AG04449 (cell line): ENCODE measurements around the gene UBAC1.

Experiments
- CTCF ChIA-PET: fragments of 350-600 bp; formaldehyde crosslinking; extraction: SDS; loops from one replicate; lab custom pipeline; 2021; ENCODE audit warnings: antibody characterized with exemption; lab: Yijun Ruan, JAX
- POLR2A ChIA-PET: fragments of 400-600, 350-600 bp; formaldehyde crosslinking; extraction: SDS; loops from one replicate; lab custom pipeline; 2020; ENCODE audit warnings: antibody characterized with exemption, inconsistent platforms; lab: Yijun Ruan, JAX
- DNase-seq: peaks from one replicate; pipeline ENCODE4 v3.0.0-alpha.2; 2010; ENCODE audit warnings: low read depth, low spot score
- H3K4me3 ChIP-seq: 2 replicates; pipeline ENCODE4 v1.5.1; 2011; ENCODE audit warnings: low read depth, mild to moderate bottlenecking, control low read depth, low read length
- TF ChIP-seq, protein P1 (sequence below): IDR thresholded peaks from one replicate; pipeline ENCODE4 v1.5.1; 2011; ENCODE audit warnings: mild to moderate bottlenecking, moderate library complexity, low read length, control low read depth, inconsistent platforms; ENCODE audit not compliant: insufficient read depth; ENCODE audit errors: missing control alignments

Gene UBAC1

DNA sequence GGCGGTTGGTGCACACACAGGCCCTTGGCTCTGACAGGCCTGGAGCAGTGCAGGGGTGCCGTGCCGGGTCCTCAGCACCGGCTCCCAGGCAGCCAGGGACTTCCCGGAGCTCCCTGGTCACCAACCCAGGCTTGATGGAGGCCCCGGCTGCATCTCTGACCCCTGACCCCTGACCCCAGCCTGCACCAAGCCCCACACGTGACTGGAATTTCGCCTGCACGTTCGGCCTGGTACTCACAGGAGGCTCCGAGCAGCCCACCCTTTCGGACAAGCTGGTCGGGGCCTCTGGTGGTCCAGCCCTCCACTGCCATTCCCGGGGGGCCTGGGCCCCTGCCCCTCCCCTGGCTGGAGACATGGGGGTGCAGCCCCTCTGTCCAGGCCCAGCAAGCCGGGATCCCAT is 25.4 kb upstream of the UBAC1 start:
- TF ChIP-seq, protein P1, sequence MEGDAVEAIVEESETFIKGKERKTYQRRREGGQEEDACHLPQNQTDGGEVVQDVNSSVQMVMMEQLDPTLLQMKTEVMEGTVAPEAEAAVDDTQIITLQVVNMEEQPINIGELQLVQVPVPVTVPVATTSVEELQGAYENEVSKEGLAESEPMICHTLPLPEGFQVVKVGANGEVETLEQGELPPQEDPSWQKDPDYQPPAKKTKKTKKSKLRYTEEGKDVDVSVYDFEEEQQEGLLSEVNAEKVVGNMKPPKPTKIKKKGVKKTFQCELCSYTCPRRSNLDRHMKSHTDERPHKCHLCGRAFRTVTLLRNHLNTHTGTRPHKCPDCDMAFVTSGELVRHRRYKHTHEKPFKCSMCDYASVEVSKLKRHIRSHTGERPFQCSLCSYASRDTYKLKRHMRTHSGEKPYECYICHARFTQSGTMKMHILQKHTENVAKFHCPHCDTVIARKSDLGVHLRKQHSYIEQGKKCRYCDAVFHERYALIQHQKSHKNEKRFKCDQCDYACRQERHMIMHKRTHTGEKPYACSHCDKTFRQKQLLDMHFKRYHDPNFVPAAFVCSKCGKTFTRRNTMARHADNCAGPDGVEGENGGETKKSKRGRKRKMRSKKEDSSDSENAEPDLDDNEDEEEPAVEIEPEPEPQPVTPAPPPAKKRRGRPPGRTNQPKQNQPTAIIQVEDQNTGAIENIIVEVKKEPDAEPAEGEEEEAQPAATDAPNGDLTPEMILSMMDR: no peak
- POLR2A ChIA-PET: no interaction called here
- CTCF ChIA-PET: interaction anchor here (1.4 to 2.7 kb wide), 3 partner anchors 19 to 137 kb away, joined by 3 to 15 read pairs (median 6); no protein-coding TSS in a partner anchor
- H3K4me3 ChIP-seq: no peak overlapping the region
- DNase-seq: no peak

DNA sequence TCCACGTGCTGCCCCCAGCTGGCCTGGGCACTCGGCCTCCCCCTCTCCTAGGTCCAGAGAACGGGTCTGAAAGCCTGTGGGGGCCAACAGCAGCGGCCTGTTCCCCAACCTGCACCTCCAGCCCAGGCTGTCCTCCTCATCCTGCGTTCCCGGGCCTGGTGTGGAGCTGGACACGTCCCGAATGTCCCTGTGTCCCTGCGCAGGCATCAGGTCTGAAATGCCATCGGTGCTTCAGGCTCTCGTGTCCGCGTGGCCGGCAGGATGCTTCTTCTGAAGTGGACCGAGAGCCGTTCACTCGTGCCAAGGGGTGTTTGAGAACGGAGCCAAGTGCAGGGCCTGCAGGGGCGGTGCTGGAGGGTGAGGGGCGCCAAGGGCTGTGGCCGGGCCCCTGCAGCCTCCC is 24.7 kb upstream of the UBAC1 start:
- TF ChIP-seq, protein P1: no peak
- DNase-seq: no peak
- H3K4me3 ChIP-seq: no peak overlapping the region
- ChIA-PET POLR2A (no interaction called here), CTCF (interaction anchor here (2.2 to 3.9 kb wide), 2 partner anchors 17 to 136 kb away, joined by 6 to 36 read pairs; no protein-coding TSS in a partner anchor)

DNA sequence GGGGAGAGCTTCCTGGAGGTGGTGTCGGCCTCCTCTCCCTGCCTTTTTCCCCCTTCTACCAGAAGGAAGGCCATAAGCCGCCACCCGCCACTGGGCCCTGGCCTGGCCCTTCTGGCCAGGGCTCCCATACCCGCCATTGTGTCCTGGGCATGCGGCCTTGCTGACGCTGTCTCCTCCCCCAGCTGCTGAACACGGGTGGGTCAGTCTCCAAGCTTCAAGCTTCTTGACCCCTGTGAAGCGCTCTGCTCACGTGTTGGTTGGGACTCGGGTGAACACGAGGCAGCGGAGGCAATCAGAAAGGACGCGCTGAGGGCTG is 24.2 kb upstream of the UBAC1 start:
- H3K4me3 ChIP-seq: no peak overlapping the region
- no peak for DNase-seq
- TF ChIP-seq, protein P1: no peak
- ChIA-PET POLR2A (no interaction called here), CTCF (interaction anchor here (3.9 kb wide), 1 partner anchor 17 kb away, joined by 36 read pairs; no protein-coding TSS in a partner anchor)

DNA sequence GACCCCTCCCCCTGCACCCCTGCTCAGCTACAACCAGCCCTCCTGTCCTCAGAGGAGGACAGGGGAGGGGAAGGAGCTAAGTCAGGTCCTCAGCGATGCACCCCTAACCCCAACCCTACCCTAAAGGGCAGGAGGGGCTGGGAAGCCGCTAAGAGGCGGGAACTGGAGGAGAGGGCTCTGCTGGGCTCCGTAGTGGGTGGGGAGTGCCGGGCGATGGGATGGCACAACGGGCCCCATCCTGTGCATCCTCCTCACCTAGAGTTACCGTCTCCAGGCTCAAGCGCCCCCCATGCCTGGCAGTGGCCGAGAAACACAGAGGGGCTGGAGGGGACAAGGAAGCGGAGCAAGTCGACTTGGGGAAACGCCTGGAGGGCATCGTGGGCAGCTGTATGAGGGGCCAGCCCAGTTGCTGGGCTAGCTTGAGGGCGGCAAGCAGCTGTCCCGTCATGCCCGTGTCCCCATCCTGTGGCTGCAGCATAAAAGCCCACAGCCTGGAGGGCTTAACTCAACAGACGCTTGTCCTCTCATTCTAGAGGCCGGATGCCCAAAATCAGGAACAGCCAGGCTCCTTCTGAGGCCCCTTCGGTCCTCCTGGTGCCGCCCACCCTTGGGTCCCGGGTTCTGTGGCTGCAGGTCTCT is 23.0 kb upstream of the UBAC1 start:
- CTCF ChIA-PET: interaction anchor here (1.6 to 3.9 kb wide), 3 partner anchors 15 to 138 kb away, joined by 5 to 36 read pairs (median 8); no protein-coding TSS in a partner anchor
- no peak overlapping the region for H3K4me3 ChIP-seq
- POLR2A ChIA-PET: no interaction called here
- DNase-seq: no peak
- TF ChIP-seq, protein P1: no peak

DNA sequence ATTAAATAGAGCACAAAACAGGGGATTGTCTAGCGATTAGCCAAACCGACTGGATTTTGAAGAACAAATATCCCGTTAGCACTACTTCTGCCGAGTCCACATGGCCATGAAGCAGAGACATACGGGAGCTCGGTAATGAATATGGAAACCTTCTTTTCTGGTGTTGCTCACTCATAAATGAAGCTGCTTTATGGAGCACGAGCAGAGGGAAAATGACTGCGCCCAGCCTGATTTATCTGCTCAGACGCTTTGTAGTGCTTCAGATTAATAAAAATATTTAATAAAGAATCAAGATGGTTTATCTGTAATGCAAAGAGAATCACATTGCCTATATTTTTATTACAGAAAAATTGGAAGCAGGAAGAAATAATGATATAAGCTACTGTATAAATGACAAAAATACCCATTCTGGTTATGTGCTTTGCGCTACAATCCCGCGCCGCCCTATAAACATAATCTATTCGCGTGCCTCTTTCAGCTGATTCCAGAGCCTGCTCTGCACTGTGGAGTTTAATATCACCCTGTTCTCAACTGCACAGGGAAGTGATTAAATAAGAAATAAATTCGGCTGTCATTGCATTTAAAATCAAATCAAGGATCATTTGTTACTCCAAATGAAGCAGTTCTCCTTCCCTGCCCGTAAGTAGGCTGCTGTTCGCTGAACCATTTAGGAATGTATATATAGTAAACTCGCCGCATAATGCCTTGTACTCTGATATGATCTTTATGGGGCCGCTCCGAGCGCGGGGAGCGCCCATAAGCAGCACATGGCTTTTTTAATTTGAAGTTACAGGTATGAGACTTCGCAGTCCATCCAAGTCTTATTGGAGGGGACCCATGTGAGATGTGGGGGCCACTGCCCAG is 22.3 kb upstream of the UBAC1 start:
- TF ChIP-seq, protein P1: no peak
- H3K4me3 ChIP-seq: no peak overlapping the region
- ChIA-PET POLR2A (no interaction called here), CTCF (interaction anchor here (0.8 to 3.9 kb wide), 6 partner anchors 9 to 139 kb away, joined by 4 to 36 read pairs (median 4); no protein-coding TSS in a partner anchor)
- no peak for DNase-seq
